ENCODE results near the gene POLA1. TPM values are rescaled to one million over a fixed set of nuclear protein-coding genes. Genes with fewer than 3 reads are reported as not detected.

Gene POLA1
- total and polyA plus RNA-seq, 2 of the 4 experiments (the other 2 are of a cell fraction), result 4.0 to 15.1 TPM

- no peak overlapping the region for H4K8ac ChIP-seq (ENCODE audit: low read depth in 2 of 2, low read length in 2 of 2)
- ATAC-seq (ENCODE audit: low read depth) (no peak), DNase-seq (no peak)
- H2BK15ac ChIP-seq (ENCODE audit: low read depth, low read length), result no peak overlapping the region
- H2BK120ac ChIP-seq (ENCODE audit: low read depth, low read length), result no peak overlapping the region
- no peaks in the 10 kb centered on the region for H3K27me3 ChIP-seq (ENCODE audit: control insufficient read depth, insufficient read depth, low read length)
- no peaks in the 10 kb centered on the region for H3K36me3 ChIP-seq (ENCODE audit: control insufficient read depth, insufficient read depth, low read length)
- ChIA-PET POLR2A (ENCODE audit: unreplicated experiment) (no interaction called here), CTCF (interaction anchor here (0.8 to 1.0 kb wide), 2 partner anchors 28 to 32 kb away, joined by 3 read pairs; no protein-coding TSS in a partner anchor)
- H3K9me3 ChIP-seq (ENCODE audit: control insufficient read depth, insufficient read depth, low read length), result no peaks in the 10 kb centered on the region
- peaks cover 6% of the 10 kb centered on the region for H3K4me1 ChIP-seq (ENCODE audit: control insufficient read depth, insufficient read depth, low read length)
- H3K9me1 ChIP-seq (ENCODE audit: insufficient read depth, low read length), result no peaks in the 10 kb centered on the region
- H2BK5ac ChIP-seq (ENCODE audit: low read depth, low read length, poor library complexity, severe bottlenecking), result no peak overlapping the region
- no peak overlapping the region for H2AFZ ChIP-seq (replicated peaks; ENCODE audit: low read length, poor library complexity)
- no peak overlapping the region for H4K5ac ChIP-seq (ENCODE audit: low read depth, low read length)
- BruUV-seq (replicated peaks), result no TSS peak
- no peak overlapping the region for H3K14ac ChIP-seq (replicated peaks; ENCODE audit: low read depth, low read length)
- H3K4me3 ChIP-seq (ENCODE audit: insufficient read depth, low read depth, low read length), result no peak overlapping the region
- H3K9ac ChIP-seq (ENCODE audit: low read depth, low read length), result no peak overlapping the region
- H3K56ac ChIP-seq (ENCODE audit: extremely low read depth, insufficient read depth, low read length), result no peak overlapping the region
- no peak overlapping the region for H3K18ac ChIP-seq (ENCODE audit: low read depth, low read length)
- H3K4ac ChIP-seq (ENCODE audit: low read depth, low read length), result no peak overlapping the region
- WGBS, 2 experiments (ENCODE audit: extremely low coverage in 2 of 2, insufficient read length in 1 of 2), result no CpG with 5 or more reads among the region's 7 CpGs
- H3K23ac ChIP-seq (ENCODE audit: low read depth, low read length), result no peak overlapping the region
- dilution Hi-C loops (cut with HindIII; ENCODE audit: low sequenced_read_pairs, unreplicated experiment), result no loop called here
- H2AK9ac ChIP-seq (replicated peaks; ENCODE audit: low read depth, low read length, poor library complexity), result no peak overlapping the region
- in situ Hi-C loops (cut with MboI; ENCODE audit: low sequenced_read_pairs), result no loop called here
- no peak overlapping the region for H4K91ac ChIP-seq (ENCODE audit: insufficient read depth, low read depth, low read length)
- no peak overlapping the region for H2AK5ac ChIP-seq (ENCODE audit: low read depth, low read length)
- no peak overlapping the region for H3K4me2 ChIP-seq (ENCODE audit: low read depth, low read length)
- TF ChIP-seq CEBPB (IDR thresholded peaks at IDR 0.05; ENCODE audit: low read depth, low read length) (peak; percentile 23; the same call in 1 of the 2 replicates), RAD21 (IDR thresholded peaks at IDR 0.05; ENCODE audit: low read length) (no peak), RCOR1 (IDR thresholded peaks at IDR 0.05; ENCODE audit: insufficient replicate concordance, low read length) (no peak)
- intact Hi-C loops (cut with micrococcal nuclease), result no loop called here
- no peak overlapping the region for H2BK20ac ChIP-seq (ENCODE audit: low read depth, low read length)
- no peaks in the 10 kb centered on the region for H3K79me1 ChIP-seq (ENCODE audit: low read depth in 1 of 2, low read length in 2 of 2)
- H4K20me1 ChIP-seq (ENCODE audit: insufficient read depth, low read length), result no peaks in the 10 kb centered on the region
- no peak overlapping the region for H3K27ac ChIP-seq (ENCODE audit: insufficient read depth, low read length)
Observed at GRCh38 chrX:24874604-24875247, 181.0 kb downstream of the POLA1 start.

Measured in IMR-90 (cell line).